Panc1 (cell line): ENCODE measurements around the gene PREB. TPM values are rescaled to one million over a fixed set of nuclear protein-coding genes. Genes with fewer than 3 reads are reported as not detected.

Experiments used
- ATAC-seq: fragments of 200-7000 bp; cut with Tn5 transposase; 2 replicates; pipeline ENCODE4 v1.9.1; 2020; ENCODE audit warnings: mild to moderate bottlenecking, moderate library complexity
- BruUV-seq: library from RNA; stranded (reverse); fragments of 400-500 nt; replicated peaks from 2 replicates; lab custom pipeline; 2021; lab: Mats Ljungman, UMichigan
- CTCF ChIA-PET: fragments of 300-600 bp; sonication (Branson Sonifier 250); formaldehyde crosslinking; loops from one replicate; lab custom pipeline; 2022; ENCODE audit warnings: antibody characterized with exemption; lab: Charles Lee
- POLR2A ChIA-PET: fragments of 300-600 bp; sonication (Branson Sonifier 250); formaldehyde crosslinking; loops from one replicate; lab custom pipeline; 2022; ENCODE audit warnings: antibody characterized with exemption; lab: Charles Lee
- DNase-seq: peaks from one replicate; pipeline ENCODE4 v3.0.0-alpha.2; 2010; ENCODE audit warnings: low read depth, low spot score
- H3K27ac ChIP-seq: 2 replicates; pipeline ENCODE4 v1.5.1; 2011; ENCODE audit warnings: mild to moderate bottlenecking, low read length, inconsistent platforms
- H3K27me3 ChIP-seq: fragments of 200-500 bp; sonication (Bioruptor generic); 2 replicates; pipeline ENCODE4 v1.6.0; 2014; ENCODE audit warnings: low read length, inconsistent platforms; ENCODE audit not compliant: control insufficient read depth, insufficient read depth
- H3K36me3 ChIP-seq: fragments of 200-500 bp; sonication (Bioruptor generic); 2 replicates; pipeline ENCODE4 v1.5.1; 2014; ENCODE audit warnings: inconsistent platforms, mild to moderate bottlenecking, low read length, moderate library complexity; ENCODE audit not compliant: control insufficient read depth, insufficient read depth
- H3K4me1 ChIP-seq: 2 replicates; pipeline ENCODE4 v1.5.1; 2011; ENCODE audit warnings: inconsistent platforms, mild to moderate bottlenecking, low read length, moderate library complexity; ENCODE audit not compliant: control insufficient read depth, insufficient read depth
- H3K4me3 ChIP-seq, 2 experiments: 2 replicates each; pipeline ENCODE4 v1.5.1; 2011 to 2012; ENCODE audit warnings: low read depth in 2 of 2, low read length in 2 of 2, mild to moderate bottlenecking in 2 of 2, inconsistent platforms in 1 of 2, moderate library complexity in 1 of 2
- H3K9me3 ChIP-seq: fragments of 200-500 bp; sonication (Bioruptor generic); 2 replicates; pipeline ENCODE4 v1.5.1; 2014; ENCODE audit warnings: low read depth, mild to moderate bottlenecking, inconsistent platforms, low read length, moderate library complexity; ENCODE audit not compliant: control insufficient read depth, insufficient read depth
- POLR2AphosphoS5 ChIP-seq: IDR thresholded peaks from 2 replicates; pipeline ENCODE4 v1.6.1; 2012; ENCODE audit warnings: mild to moderate bottlenecking, low read depth, low read length, moderate library complexity
- SIN3A ChIP-seq: IDR thresholded peaks from 2 replicates; pipeline ENCODE4 v1.6.1; 2012; ENCODE audit warnings: low read depth, mild to moderate bottlenecking, low read length, moderate library complexity, borderline replicate concordance; ENCODE audit not compliant: insufficient read depth
- TCF7L2 ChIP-seq: IDR thresholded peaks from 2 replicates; pipeline ENCODE4 v1.6.1; 2011; ENCODE audit warnings: mild to moderate bottlenecking, low read depth, low read length, inconsistent platforms
- in situ Hi-C: cut with HindIII; loops from 2 replicates; pipeline ENCODE4 v1.10.0; 2016; ENCODE audit warnings: low sequenced_read_pairs, low pct_unique_long_range_greater_than_20kb
- intact Hi-C: fragments of 100-400 bp; cut with micrococcal nuclease; formaldehyde crosslinking; loops from one replicate; pipeline ENCODE4 v1.10.0; 2022; ENCODE audit not compliant: unreplicated experiment
- total RNA-seq: library from RNA; stranded (reverse); gene quantifications from one replicate; pipeline ENCODE4 v1.2.1, GENCODE V29; 2021; ENCODE audit not compliant: unreplicated experiment
- TF ChIP-seq, protein P1 (sequence below), 2 experiments: IDR thresholded peaks; 2 replicates each; pipeline ENCODE4 v1.6.1; 2011 to 2012; ENCODE audit warnings: low read depth in 2 of 2, control low read depth in 1 of 2, low read length in 1 of 2, mild to moderate bottlenecking in 1 of 2, moderate library complexity in 1 of 2; ENCODE audit not compliant: insufficient read depth in 1 of 2
- TF ChIP-seq, protein P2 (sequence below): fragments of 450-650 bp; IDR thresholded peaks from 2 replicates; pipeline ENCODE4 v1.5.1; 2017; ENCODE audit warnings: mild to moderate bottlenecking

The PREB gene
- total RNA-seq, 1 experiment from 2014 or later: 60.9 TPM

DNA sequence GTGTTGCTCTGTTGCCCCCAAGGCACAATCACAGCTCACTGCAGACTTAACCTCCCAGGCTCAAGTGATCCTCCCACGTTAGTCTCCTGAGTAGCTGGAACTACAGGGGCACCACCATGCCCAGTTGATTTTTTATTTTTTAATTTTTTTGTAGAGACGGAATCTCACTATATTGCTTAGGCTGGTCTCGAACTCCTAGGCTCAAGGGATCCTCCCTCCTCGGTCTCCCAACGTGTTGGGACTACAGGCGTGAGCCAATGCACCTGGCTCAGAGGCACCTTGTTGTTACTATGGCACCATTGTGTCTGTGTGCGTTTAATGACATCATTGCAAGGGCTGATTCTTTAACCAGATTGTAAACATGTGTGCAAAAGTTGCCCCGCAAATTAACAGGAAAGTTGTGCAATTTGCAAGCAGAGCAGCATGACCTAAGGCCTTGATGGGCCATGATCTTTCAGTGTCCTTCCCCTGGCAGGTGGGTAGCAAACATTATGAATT is 37.0 kb upstream of the PREB start:
- intact Hi-C loops: no loop called here
- Histone ChIP-seq H3K4me3 (no peak overlapping the region), H3K27me3 (no peaks in the 10 kb centered on the region), H3K27ac (no peak overlapping the region), H3K4me1 (no peaks in the 10 kb centered on the region), H3K9me3 (no peaks in the 10 kb centered on the region), H3K36me3 (no peaks in the 10 kb centered on the region)
- DNase-seq (no peak), ATAC-seq (no peak)
- no TSS peak for BruUV-seq
- in situ Hi-C loops: no loop called here
- TF ChIP-seq TCF7L2 (no peak), SIN3A (no peak), POLR2AphosphoS5 (no peak)
- TF ChIP-seq, protein P1, sequence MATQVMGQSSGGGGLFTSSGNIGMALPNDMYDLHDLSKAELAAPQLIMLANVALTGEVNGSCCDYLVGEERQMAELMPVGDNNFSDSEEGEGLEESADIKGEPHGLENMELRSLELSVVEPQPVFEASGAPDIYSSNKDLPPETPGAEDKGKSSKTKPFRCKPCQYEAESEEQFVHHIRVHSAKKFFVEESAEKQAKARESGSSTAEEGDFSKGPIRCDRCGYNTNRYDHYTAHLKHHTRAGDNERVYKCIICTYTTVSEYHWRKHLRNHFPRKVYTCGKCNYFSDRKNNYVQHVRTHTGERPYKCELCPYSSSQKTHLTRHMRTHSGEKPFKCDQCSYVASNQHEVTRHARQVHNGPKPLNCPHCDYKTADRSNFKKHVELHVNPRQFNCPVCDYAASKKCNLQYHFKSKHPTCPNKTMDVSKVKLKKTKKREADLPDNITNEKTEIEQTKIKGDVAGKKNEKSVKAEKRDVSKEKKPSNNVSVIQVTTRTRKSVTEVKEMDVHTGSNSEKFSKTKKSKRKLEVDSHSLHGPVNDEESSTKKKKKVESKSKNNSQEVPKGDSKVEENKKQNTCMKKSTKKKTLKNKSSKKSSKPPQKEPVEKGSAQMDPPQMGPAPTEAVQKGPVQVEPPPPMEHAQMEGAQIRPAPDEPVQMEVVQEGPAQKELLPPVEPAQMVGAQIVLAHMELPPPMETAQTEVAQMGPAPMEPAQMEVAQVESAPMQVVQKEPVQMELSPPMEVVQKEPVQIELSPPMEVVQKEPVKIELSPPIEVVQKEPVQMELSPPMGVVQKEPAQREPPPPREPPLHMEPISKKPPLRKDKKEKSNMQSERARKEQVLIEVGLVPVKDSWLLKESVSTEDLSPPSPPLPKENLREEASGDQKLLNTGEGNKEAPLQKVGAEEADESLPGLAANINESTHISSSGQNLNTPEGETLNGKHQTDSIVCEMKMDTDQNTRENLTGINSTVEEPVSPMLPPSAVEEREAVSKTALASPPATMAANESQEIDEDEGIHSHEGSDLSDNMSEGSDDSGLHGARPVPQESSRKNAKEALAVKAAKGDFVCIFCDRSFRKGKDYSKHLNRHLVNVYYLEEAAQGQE (IDR thresholded peaks at IDR 0.05; ENCODE audit: insufficient read depth in 1 of 2, low read depth in 2 of 2, low read length in 1 of 2): no peak
- TF ChIP-seq, protein P2, sequence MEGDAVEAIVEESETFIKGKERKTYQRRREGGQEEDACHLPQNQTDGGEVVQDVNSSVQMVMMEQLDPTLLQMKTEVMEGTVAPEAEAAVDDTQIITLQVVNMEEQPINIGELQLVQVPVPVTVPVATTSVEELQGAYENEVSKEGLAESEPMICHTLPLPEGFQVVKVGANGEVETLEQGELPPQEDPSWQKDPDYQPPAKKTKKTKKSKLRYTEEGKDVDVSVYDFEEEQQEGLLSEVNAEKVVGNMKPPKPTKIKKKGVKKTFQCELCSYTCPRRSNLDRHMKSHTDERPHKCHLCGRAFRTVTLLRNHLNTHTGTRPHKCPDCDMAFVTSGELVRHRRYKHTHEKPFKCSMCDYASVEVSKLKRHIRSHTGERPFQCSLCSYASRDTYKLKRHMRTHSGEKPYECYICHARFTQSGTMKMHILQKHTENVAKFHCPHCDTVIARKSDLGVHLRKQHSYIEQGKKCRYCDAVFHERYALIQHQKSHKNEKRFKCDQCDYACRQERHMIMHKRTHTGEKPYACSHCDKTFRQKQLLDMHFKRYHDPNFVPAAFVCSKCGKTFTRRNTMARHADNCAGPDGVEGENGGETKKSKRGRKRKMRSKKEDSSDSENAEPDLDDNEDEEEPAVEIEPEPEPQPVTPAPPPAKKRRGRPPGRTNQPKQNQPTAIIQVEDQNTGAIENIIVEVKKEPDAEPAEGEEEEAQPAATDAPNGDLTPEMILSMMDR: no peak
- CTCF ChIA-PET: interaction anchor here (0.6 to 0.7 kb wide), 2 partner anchors 59 to 917 kb away, joined by 4 to 10 read pairs; no protein-coding TSS in a partner anchor
- POLR2A ChIA-PET: interaction anchor here (0.9 kb wide), 1 partner anchor 43 kb away, joined by 4 read pairs; no protein-coding TSS in a partner anchor

DNA sequence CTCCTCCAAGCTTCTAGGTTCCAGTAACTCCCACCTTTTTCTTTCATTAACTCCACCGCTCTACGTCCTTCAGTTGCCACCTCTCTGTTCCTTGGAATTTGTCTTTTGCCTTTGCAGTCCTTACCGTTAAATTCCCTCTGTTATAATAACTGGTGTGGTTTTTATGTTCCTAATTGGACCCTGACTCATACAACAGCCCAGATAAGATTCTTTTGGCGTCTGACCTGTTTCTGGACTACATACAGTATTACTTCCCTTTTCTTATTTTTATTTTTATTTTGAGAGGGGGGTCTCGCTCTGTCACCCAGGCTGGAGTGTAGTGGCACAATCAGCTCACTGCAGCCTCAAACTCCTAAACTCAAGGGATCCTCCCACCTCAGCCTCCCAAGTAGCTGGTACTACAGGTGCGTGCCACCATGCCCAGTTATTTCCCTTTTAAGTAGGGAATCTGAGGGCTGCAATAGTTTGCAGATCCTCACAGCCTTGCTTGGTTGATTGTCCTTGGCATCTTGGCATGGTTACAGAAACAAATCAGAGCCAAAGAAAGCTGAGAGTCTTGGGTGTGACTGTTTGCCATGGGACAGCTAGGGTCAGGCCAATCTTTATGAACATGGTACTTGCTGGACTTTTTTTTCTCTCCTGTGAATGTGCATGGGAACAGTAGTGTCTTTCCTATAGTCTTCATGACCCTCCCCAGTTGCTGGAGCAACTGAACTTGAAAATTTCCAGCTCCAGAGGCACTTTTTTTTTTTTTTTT is 36.3 kb upstream of the PREB start:
- intact Hi-C loops: no loop called here
- Histone ChIP-seq H3K4me1 (no peaks in the 10 kb centered on the region), H3K4me3 (no peak overlapping the region), H3K27ac (no peak overlapping the region), H3K9me3 (no peaks in the 10 kb centered on the region), H3K27me3 (no peaks in the 10 kb centered on the region), H3K36me3 (no peaks in the 10 kb centered on the region)
- TF ChIP-seq, protein P1 (IDR thresholded peaks at IDR 0.05; ENCODE audit: insufficient read depth in 1 of 2, low read depth in 2 of 2, low read length in 1 of 2): no peak
- TF ChIP-seq, protein P2: no peak
- TF ChIP-seq POLR2AphosphoS5 (no peak), SIN3A (no peak), TCF7L2 (no peak)
- no TSS peak for BruUV-seq
- in situ Hi-C loops: no loop called here
- no peak for ATAC-seq
- ChIA-PET CTCF (interaction anchor here (0.6 to 0.7 kb wide), 3 partner anchors 60 to 917 kb away, joined by 4 to 10 read pairs (median 4); no protein-coding TSS in a partner anchor), POLR2A (interaction anchor here (0.9 kb wide), 1 partner anchor 43 kb away, joined by 4 read pairs; no protein-coding TSS in a partner anchor)
- no peak for DNase-seq
